H1 (cell line): ENCODE results near the gene YPEL4. TPM values are rescaled to one million over a fixed set of nuclear protein-coding genes. Genes with fewer than 3 reads are reported as not detected.

ENCODE experiments used
- CTCF ChIA-PET: fragments of 300-600 bp; sonication (Branson Sonifier 250); formaldehyde crosslinking; loops from one replicate; lab custom pipeline; 2021; ENCODE audit not compliant: partially characterized antibody; lab: Charles Lee
- POLR2A ChIA-PET: fragments of 300-600 bp; sonication (Branson Sonifier 250); formaldehyde crosslinking; loops from one replicate; lab custom pipeline; 2021; ENCODE audit warnings: inconsistent platforms; ENCODE audit not compliant: partially characterized antibody; lab: Charles Lee
- DNase-seq, 2 experiments: peaks; one replicate each; pipeline versions ENCODE4 v3.0.0 to v3.0.0-alpha.2; 2010 to 2022; ENCODE audit warnings: low spot score in 2 of 2, low read depth in 1 of 2, mixed read lengths in 1 of 2
- FAIRE-seq: peaks from 2 replicates; lab custom pipeline; 2011; peaks lifted over from hg19 to GRCh38; lab: Jason Lieb, UNC
- H2AFZ ChIP-seq: 2 replicates; pipeline ENCODE4 v1.8.1; 2012; ENCODE audit warnings: low read length, inconsistent platforms
- H2AK5ac ChIP-seq: 2 replicates; pipeline ENCODE4 v1.6.1; 2013; ENCODE audit warnings: low read depth, low read length
- H2BK120ac ChIP-seq: replicated peaks from 2 replicates; pipeline ENCODE3; 2013; ENCODE audit warnings: low read depth, low read length, inconsistent platforms
- H2BK12ac ChIP-seq: 2 replicates; pipeline ENCODE4 v1.6.1; 2013; ENCODE audit warnings: low read depth, low read length
- H2BK15ac ChIP-seq: 2 replicates; pipeline ENCODE4 v1.6.1; 2013; ENCODE audit warnings: low read length
- H2BK20ac ChIP-seq: 2 replicates; pipeline ENCODE4 v1.6.1; 2013; ENCODE audit warnings: low read length
- H2BK5ac ChIP-seq: 2 replicates; pipeline ENCODE4 v1.6.1; 2013; ENCODE audit warnings: low read depth, low read length
- H3K14ac ChIP-seq: 2 replicates; pipeline ENCODE4 v1.6.1; 2013; ENCODE audit warnings: inconsistent platforms; ENCODE audit not compliant: insufficient read length
- H3K18ac ChIP-seq: 2 replicates; pipeline ENCODE4 v1.6.1; 2013; ENCODE audit warnings: low read length; ENCODE audit errors: extremely low read depth
- H3K23ac ChIP-seq: 2 replicates; pipeline ENCODE4 v1.6.1; 2013; ENCODE audit warnings: inconsistent platforms; ENCODE audit not compliant: insufficient read length
- H3K23me2 ChIP-seq: 2 replicates; pipeline ENCODE4 v1.6.1; 2013; ENCODE audit warnings: low read depth, low read length
- H3K27ac ChIP-seq: 2 replicates; pipeline ENCODE4 v1.6.1; 2011; ENCODE audit warnings: low read depth, low read length, inconsistent platforms
- H3K27me3 ChIP-seq, 4 experiments: replicated peaks in 1 of 4; 1 replicate in 1 of 4; 2 replicates in 3 of 4; pipeline versions ENCODE4 v1.6.1 to v1.8.1; 2011 to 2013; ENCODE audit warnings: low read length in 3 of 4, mild to moderate bottlenecking in 3 of 4, inconsistent platforms in 2 of 4, mixed read lengths in 2 of 4, moderate library complexity in 1 of 4; ENCODE audit not compliant: control insufficient read depth in 3 of 4, insufficient read depth in 3 of 4; ENCODE audit errors: extremely low read depth in 1 of 4
- H3K36me3 ChIP-seq, 4 experiments: 2 replicates each; pipeline versions ENCODE4 v1.6.1 to v1.8.1; 2011 to 2013; ENCODE audit warnings: mild to moderate bottlenecking in 4 of 4, low read length in 3 of 4, moderate library complexity in 2 of 4, control low read depth in 1 of 4, inconsistent platforms in 1 of 4; ENCODE audit not compliant: insufficient read depth in 4 of 4, control insufficient read depth in 2 of 4
- H3K4ac ChIP-seq: replicated peaks from 2 replicates; pipeline ENCODE3; 2013; ENCODE audit warnings: low read length, low read depth, mixed read lengths, inconsistent platforms; ENCODE audit not compliant: insufficient read length
- H3K4me1 ChIP-seq, 4 experiments: replicated peaks in 1 of 4; 1 replicate in 1 of 4; 2 replicates in 3 of 4; pipeline versions ENCODE4 v1.6.1 to v1.8.1; 2011 to 2013; ENCODE audit warnings: low read length in 3 of 4, inconsistent platforms in 2 of 4, mixed read lengths in 1 of 4; ENCODE audit not compliant: insufficient read depth in 4 of 4, control insufficient read depth in 3 of 4
- H3K4me2 ChIP-seq, 2 experiments: 2 replicates each; pipeline versions ENCODE4 v1.6.1 to v1.8.1; 2011 to 2013; ENCODE audit warnings: low read depth in 2 of 2, low read length in 2 of 2, control low read depth in 1 of 2, inconsistent platforms in 1 of 2, mild to moderate bottlenecking in 1 of 2; ENCODE audit not compliant: insufficient read depth in 1 of 2
- H3K4me3 ChIP-seq, 4 experiments: fragments of 200-600, 300-600 bp in 1 of 4; sonication (generic), shearing (Covaris generic), sonication (Bioruptor Twin) in 1 of 4; 2 replicates each; pipeline versions ENCODE4 v1.5.1 to v1.8.1; 2011 to 2016; ENCODE audit warnings: low read length in 4 of 4, low read depth in 3 of 4, control low read depth in 2 of 4, inconsistent platforms in 2 of 4, mild to moderate bottlenecking in 2 of 4, mixed read lengths in 1 of 4, moderate library complexity in 1 of 4; ENCODE audit not compliant: insufficient read depth in 2 of 4; ENCODE audit errors: extremely low read depth in 1 of 4
- H3K56ac ChIP-seq: replicated peaks from 2 replicates; pipeline ENCODE3; 2013; ENCODE audit warnings: low read depth, mild to moderate bottlenecking, mixed read lengths, low read length, inconsistent platforms; ENCODE audit not compliant: insufficient read length
- H3K79me1 ChIP-seq: 2 replicates; pipeline ENCODE4 v1.6.1; 2013; ENCODE audit warnings: low read depth, low read length, control low read depth
- H3K79me2 ChIP-seq, 2 experiments: 2 replicates each; pipeline versions ENCODE4 v1.6.1 to v1.8.1; 2012 to 2013; ENCODE audit warnings: low read length in 2 of 2, mild to moderate bottlenecking in 2 of 2, inconsistent platforms in 1 of 2; ENCODE audit not compliant: insufficient read depth in 2 of 2, control insufficient read depth in 1 of 2
- H3K9ac ChIP-seq, 4 experiments: replicated peaks in 1 of 4; 1 replicate in 1 of 4; 2 replicates in 3 of 4; pipeline versions ENCODE4 v1.6.1 to v1.8.1; 2011 to 2013; ENCODE audit warnings: low read depth in 3 of 4, low read length in 3 of 4, control low read depth in 2 of 4, mild to moderate bottlenecking in 2 of 4, moderate library complexity in 2 of 4, inconsistent platforms in 1 of 4; ENCODE audit errors: extremely low read depth in 1 of 4
- H3K9me3 ChIP-seq, 2 experiments: 2 replicates each; pipeline versions ENCODE4 v1.6.1 to v1.8.1; 2012 to 2013; ENCODE audit warnings: mild to moderate bottlenecking in 2 of 2, moderate library complexity in 2 of 2, control low read depth in 1 of 2, inconsistent platforms in 1 of 2, low read depth in 1 of 2, low read length in 1 of 2, mixed read lengths in 1 of 2; ENCODE audit not compliant: insufficient read depth in 2 of 2
- H4K20me1 ChIP-seq, 2 experiments: replicated peaks in 1 of 2; 2 replicates each; pipeline versions ENCODE3 to v1.8.1; 2011 to 2013; ENCODE audit warnings: inconsistent platforms in 2 of 2, low read length in 2 of 2, mild to moderate bottlenecking in 1 of 2; ENCODE audit not compliant: insufficient read depth in 2 of 2, control insufficient read depth in 1 of 2
- H4K5ac ChIP-seq: 2 replicates; pipeline ENCODE4 v1.6.1; 2013; ENCODE audit warnings: low read length, low read depth, mixed read lengths, inconsistent platforms; ENCODE audit not compliant: insufficient read length
- H4K8ac ChIP-seq: 2 replicates; pipeline ENCODE4 v1.8.0; 2013; ENCODE audit warnings: mild to moderate bottlenecking, moderate library complexity, low read length, inconsistent platforms; ENCODE audit not compliant: insufficient read depth; ENCODE audit errors: extremely low read depth
- H4K91ac ChIP-seq: replicated peaks from 2 replicates; pipeline ENCODE3; 2013; ENCODE audit warnings: low read length, mixed read lengths, inconsistent platforms; ENCODE audit not compliant: insufficient read length
- E2F6 ChIP-seq: IDR thresholded peaks from 2 replicates; pipeline ENCODE4 v1.6.1; 2012; ENCODE audit warnings: inconsistent platforms
- MAFK ChIP-seq: IDR thresholded peaks from 2 replicates; pipeline ENCODE4 v1.6.1; 2012; ENCODE audit warnings: low read depth, mild to moderate bottlenecking, improper control_type of control experiment, low read length
- SP1 ChIP-seq: IDR thresholded peaks from 2 replicates; pipeline ENCODE4 v1.6.1; 2011; ENCODE audit warnings: low read depth, low read length
- SP4 ChIP-seq: IDR thresholded peaks from 2 replicates; pipeline ENCODE4 v1.6.1; 2012; ENCODE audit warnings: low read length, inconsistent platforms
- WGBS, 2 experiments: shearing (Covaris generic) in 1 of 2; methylation state at CpG; one replicate each; pipeline versions ENCODE4 v1.1.6 to v1.1.7; 2013 to 2015; ENCODE audit warnings: low lambda C conversion rate in 2 of 2, mixed read lengths in 2 of 2, inconsistent platforms in 1 of 2, low coverage in 1 of 2, missing lambda C conversion rate in 1 of 2; ENCODE audit not compliant: insufficient replicate concordance in 2 of 2, insufficient coverage in 1 of 2, insufficient read length in 1 of 2; ENCODE audit errors: extremely low coverage in 1 of 2, missing lambda C conversion rate in 1 of 2; 5-methylcytosine and 5-hydroxymethylcytosine counted together
- polyA plus RNA-seq, 7 experiments: library from polyadenylated mRNA; depleted of rRNA in 3 of 7; stranded (reverse) in 5 of 7; unstranded in 2 of 7; fragments of >200 nt in 5 of 7; fragments of 200-250 nt in 2 of 7; gene quantifications; 1 replicate in 5 of 7; 2 replicates in 1 of 7; 4 replicates in 1 of 7; pipeline versions ENCODE4 v1.2.1 to v1.2.3, GENCODE V29; 2011 to 2013; ENCODE audit warnings: missing spikeins in 2 of 7, mixed read lengths in 2 of 7
- total RNA-seq: library from RNA; stranded (reverse); fragmentation: NEBNext Ultra II Directional; extraction: Animal tissue kit (Norgen Biotek cat#: 25700); gene quantifications from 2 replicates; pipeline ENCODE4 v1.2.1, GENCODE V29; 2021

YPEL4 gene
- total and polyA plus RNA-seq, 2 of the 8 experiments (the other 6 are each of a cell fraction or from before 2014, with no cell fraction given) = 0.13 to 0.38 TPM

GRCh38 chr11:57596266-57596885 lies 53.3 kb downstream of the YPEL4 start:
- FAIRE-seq (no peak), DNase-seq (no peak)
- H3K4ac ChIP-seq = no peak overlapping the region

More at GRCh38 chr11:57596266-57596885, 53.3 kb downstream of the YPEL4 start:
- peak overlapping the region in 1 of 4 experiments; percentile 64; a peak in 1 of 8 replicates for H3K4me3 ChIP-seq
- H3K23ac ChIP-seq = no peak overlapping the region
- H2AFZ ChIP-seq = no peak overlapping the region
- H2BK5ac ChIP-seq = no peak overlapping the region; the same call in 1 of the 2 replicates
- peak overlapping the region; percentile 1 for H4K91ac ChIP-seq
- peak overlapping the region; percentile 0 for H2BK120ac ChIP-seq
- H2BK12ac ChIP-seq = peak overlapping the region; percentile 53; the same call in 1 of the 2 replicates
- H3K27me3 ChIP-seq = no peaks in the 10 kb centered on the region
- no peak for TF ChIP-seq SP4
- TF ChIP-seq MAFK = no peak
- TF ChIP-seq E2F6 = no peak
- TF ChIP-seq SP1 = no peak
- peak overlapping the region; percentile 76 to 91; a peak in 2 of 4 replicates for H3K4me2 ChIP-seq
- peaks cover 7 to 17% (median 11%) of the 10 kb centered on the region in 4 experiments for H3K4me1 ChIP-seq
- no peak overlapping the region for H2BK15ac ChIP-seq
- H4K20me1 ChIP-seq = no peaks in the 10 kb centered on the region
- ChIA-PET CTCF (interaction anchor here (0.6 to 20.2 kb wide), 9 partner anchors 9 to 289 kb away, joined by 3 to 286 read pairs (median 4); partner anchors contain the start of gene UBE2L6), POLR2A (interaction anchor here (0.6 to 51.1 kb wide), 10 partner anchors 9 to 434 kb away, joined by 3 to 1546 read pairs (median 4); partner anchors contain the start of genes CLP1, UBE2L6 and YPEL4)
- H3K79me1 ChIP-seq = no peaks in the 10 kb centered on the region
- no peak overlapping the region for H3K9ac ChIP-seq
- H3K18ac ChIP-seq = 0 out of 2 replicates have a peak overlapping the region, but pooled peaks have one; percentile 27
- no peak overlapping the region for H2AK5ac ChIP-seq
- no peak overlapping the region for H3K14ac ChIP-seq
- no peak overlapping the region for H4K8ac ChIP-seq
- no peak overlapping the region for H3K56ac ChIP-seq
- no peak overlapping the region for H2BK20ac ChIP-seq
- H3K9me3 ChIP-seq = no peaks in the 10 kb centered on the region
- no peak overlapping the region; the same call in 1 of the 2 replicates for H3K27ac ChIP-seq
- H4K5ac ChIP-seq = no peak overlapping the region
- H3K36me3 ChIP-seq = 0 out of 8 replicates have a peak, but pooled peaks cover 0 to 2% (median 0%) of the 10 kb centered on the region in 4 experiments
- no peaks in the 10 kb centered on the region; a peak in 3 of 4 replicates for H3K79me2 ChIP-seq
- H3K23me2 ChIP-seq = peaks cover 7% of the 10 kb centered on the region
- WGBS, 2 experiments = 83% methylated on average over 5 of the region's 5 CpGs; no CpG with 5 or more reads in 1 of the 2 experiments
